GM12878 (cell line): ENCODE data around the gene ARMH1.

Source experiments
- BHLHE40 ChIP-seq, 2 experiments: fragments of 450-650 bp in 1 of 2; IDR thresholded peaks; 2 replicates each; pipeline ENCODE4 v1.6.1; 2011 to 2017; ENCODE audit warnings: low read depth in 2 of 2, borderline replicate concordance in 1 of 2, improper control_type of control experiment in 1 of 2, low read length in 1 of 2, mild to moderate bottlenecking in 1 of 2
- CTCF ChIP-seq, 3 experiments: IDR thresholded peaks in 2 of 3; conservative IDR thresholded peaks in 1 of 3; 2 replicates each; pipeline ENCODE4 v1.5.1; 2011; ENCODE audit warnings: low read depth in 3 of 3, low read length in 3 of 3, mild to moderate bottlenecking in 3 of 3, control low read depth in 2 of 3, moderate library complexity in 2 of 3, inconsistent platforms in 1 of 3, mixed read lengths in 1 of 3; ENCODE audit not compliant: control insufficient read depth in 2 of 3, insufficient read depth in 1 of 3; ENCODE audit errors: extremely low read depth in 1 of 3
- MTA3 ChIP-seq: IDR thresholded peaks from 2 replicates; pipeline ENCODE4 v1.6.1; 2012; ENCODE audit warnings: low read length, inconsistent platforms, borderline replicate concordance
- NRF1 ChIP-seq: conservative IDR thresholded peaks from 2 replicates; pipeline ENCODE4 v1.6.1; 2011; ENCODE audit warnings: mild to moderate bottlenecking, low read depth, low read length, improper control_type of control experiment
- POLR2AphosphoS5 ChIP-seq: IDR thresholded peaks from 2 replicates; pipeline ENCODE4 v1.6.1; 2011; ENCODE audit warnings: mild to moderate bottlenecking, low read length, inconsistent platforms
- RFX5 ChIP-seq: IDR thresholded peaks from 2 replicates; pipeline ENCODE4 v1.6.1; 2011; ENCODE audit warnings: low read depth, low read length, improper control_type of control experiment
- SMAD1 ChIP-seq: fragments of 450-650 bp; IDR thresholded peaks from 2 replicates; pipeline ENCODE4 v1.6.1; 2018; ENCODE audit warnings: mild to moderate bottlenecking, low read depth; ENCODE audit not compliant: partially characterized antibody
- SUPT20H ChIP-seq: IDR thresholded peaks from 2 replicates; pipeline ENCODE4 v1.6.1; 2011; ENCODE audit warnings: low read depth, mild to moderate bottlenecking, low read length, moderate library complexity, borderline replicate concordance; ENCODE audit not compliant: control insufficient read depth
- TCF12 ChIP-seq: IDR thresholded peaks from 2 replicates; pipeline ENCODE4 v1.6.1; 2011; ENCODE audit warnings: low read depth, mild to moderate bottlenecking, low read length
- TF ChIP-seq, protein P1 (sequence below): IDR thresholded peaks from 2 replicates; pipeline ENCODE4 v1.6.1; 2011; ENCODE audit warnings: low read depth, low read length, improper control_type of control experiment, borderline replicate concordance

DNA sequence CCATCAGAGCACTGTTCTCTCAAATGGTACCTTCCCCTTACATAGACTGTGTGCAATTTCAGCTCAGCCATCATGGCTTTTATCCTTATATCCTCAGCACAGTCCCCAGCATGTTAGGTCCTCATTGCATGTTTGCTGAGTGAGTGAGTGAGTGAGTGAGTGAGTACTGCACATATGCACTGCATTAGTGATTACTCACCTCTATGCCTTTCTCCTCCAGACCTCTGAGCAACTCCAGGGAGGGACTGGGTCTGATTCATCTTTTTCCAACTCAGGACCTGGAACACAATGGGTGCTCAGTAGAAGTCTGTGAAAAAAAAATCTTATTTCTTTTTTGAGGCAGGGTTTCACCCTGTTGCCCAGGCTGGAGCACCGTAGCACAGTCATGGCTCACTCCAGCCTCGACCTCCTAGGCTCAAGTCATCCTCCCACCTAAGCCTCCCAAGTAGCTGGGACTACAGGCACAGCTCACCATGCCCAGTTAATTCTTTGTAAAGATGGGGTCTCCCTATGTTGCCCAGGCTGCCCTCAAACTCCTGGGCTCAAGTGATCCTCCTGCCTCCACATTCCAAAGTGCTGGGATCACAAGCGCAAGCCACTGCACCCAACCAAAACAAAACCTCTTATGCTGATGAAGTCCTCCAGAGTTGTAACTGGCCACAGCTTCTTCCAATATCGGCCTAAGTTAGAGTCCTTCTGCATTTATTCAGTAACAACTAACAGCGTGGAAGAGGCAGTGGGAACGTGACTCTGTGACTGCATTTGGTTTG, 32.8 kb downstream of the ARMH1 start:
- no peak for TF ChIP-seq TCF12
- TF ChIP-seq MTA3, result no peak
- TF ChIP-seq BHLHE40 (IDR thresholded peaks at IDR 0.05; ENCODE audit: borderline replicate concordance in 1 of 2, low read depth in 2 of 2, low read length in 1 of 2), result no peak
- TF ChIP-seq, protein P1, sequence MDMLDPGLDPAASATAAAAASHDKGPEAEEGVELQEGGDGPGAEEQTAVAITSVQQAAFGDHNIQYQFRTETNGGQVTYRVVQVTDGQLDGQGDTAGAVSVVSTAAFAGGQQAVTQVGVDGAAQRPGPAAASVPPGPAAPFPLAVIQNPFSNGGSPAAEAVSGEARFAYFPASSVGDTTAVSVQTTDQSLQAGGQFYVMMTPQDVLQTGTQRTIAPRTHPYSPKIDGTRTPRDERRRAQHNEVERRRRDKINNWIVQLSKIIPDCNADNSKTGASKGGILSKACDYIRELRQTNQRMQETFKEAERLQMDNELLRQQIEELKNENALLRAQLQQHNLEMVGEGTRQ, result no peak
- TF ChIP-seq CTCF (IDR thresholded peaks at IDR 0.05 in 2 of 3, conservative IDR thresholded peaks at IDR 0.05 in 1 of 3; ENCODE audit: control insufficient read depth in 2 of 3, extremely low read depth in 1 of 3, insufficient read depth in 1 of 3, low read depth in 3 of 3, low read length in 3 of 3), result no peak
- no peak for TF ChIP-seq POLR2AphosphoS5
- no peak for TF ChIP-seq RFX5
- no peak for TF ChIP-seq SMAD1
- no peak for TF ChIP-seq SUPT20H
- TF ChIP-seq NRF1, result no peak
